Neuron (in vitro differentiated cells): ENCODE data around the gene TMEM247.
"Not testable (repeated sequence)": the region's sequence is repeated elsewhere in the genome, so short reads cannot be mapped to it uniquely, and the experiment has no call there.

Source experiments
- H2AFZ ChIP-seq: one replicate; pipeline ENCODE4 v1.6.1; 2013; ENCODE audit warnings: low read depth, mild to moderate bottlenecking, inconsistent platforms, low read length, moderate library complexity
- H3K27me3 ChIP-seq: one replicate; pipeline ENCODE4 v1.6.1; 2013; ENCODE audit warnings: low read length; ENCODE audit not compliant: insufficient read depth
- H3K36me3 ChIP-seq: one replicate; pipeline ENCODE4 v1.6.1; 2013; ENCODE audit warnings: low read length; ENCODE audit not compliant: insufficient read depth
- H3K4me1 ChIP-seq: one replicate; pipeline ENCODE4 v1.6.1; 2013; ENCODE audit warnings: low read length; ENCODE audit not compliant: insufficient read depth
- H3K4me3 ChIP-seq: 2 replicates; pipeline ENCODE4 v1.5.1; 2013; ENCODE audit warnings: mild to moderate bottlenecking, low read length, moderate library complexity
- H3K9me3 ChIP-seq: one replicate; pipeline ENCODE4 v1.6.1; 2013; ENCODE audit warnings: low read length

TMEM247 gene

GRCh38 chr2:46514738-46515137 lies 35.4 kb downstream of the TMEM247 start:
- no peak overlapping the region for H3K4me3 ChIP-seq
- H2AFZ ChIP-seq, result no peak overlapping the region
- H3K36me3 ChIP-seq, result no peaks in the 10 kb centered on the region
- no peaks in the 10 kb centered on the region for H3K27me3 ChIP-seq
- no peaks in the 10 kb centered on the region for H3K9me3 ChIP-seq
- no peaks in the 10 kb centered on the region for H3K4me1 ChIP-seq

- Histone ChIP-seq H3K36me3 (no peaks in the 10 kb centered on the region), H3K27me3 (no peaks in the 10 kb centered on the region), H3K9me3 (no peaks in the 10 kb centered on the region), H3K4me3 (no peak overlapping the region), H3K4me1 (no peaks in the 10 kb centered on the region), H2AFZ (no peak overlapping the region)
Measured at GRCh38 chr2:46517485-46517884, 38.1 kb downstream of the TMEM247 start.

GRCh38 chr2:46518861-46519260 lies 39.5 kb downstream of the TMEM247 start:
- Histone ChIP-seq H3K36me3 (no peaks in the 10 kb centered on the region), H2AFZ (no peak overlapping the region), H3K4me1 (no peaks in the 10 kb centered on the region), H3K27me3 (no peaks in the 10 kb centered on the region), H3K4me3 (no peak overlapping the region), H3K9me3 (no peaks in the 10 kb centered on the region)

DNA sequence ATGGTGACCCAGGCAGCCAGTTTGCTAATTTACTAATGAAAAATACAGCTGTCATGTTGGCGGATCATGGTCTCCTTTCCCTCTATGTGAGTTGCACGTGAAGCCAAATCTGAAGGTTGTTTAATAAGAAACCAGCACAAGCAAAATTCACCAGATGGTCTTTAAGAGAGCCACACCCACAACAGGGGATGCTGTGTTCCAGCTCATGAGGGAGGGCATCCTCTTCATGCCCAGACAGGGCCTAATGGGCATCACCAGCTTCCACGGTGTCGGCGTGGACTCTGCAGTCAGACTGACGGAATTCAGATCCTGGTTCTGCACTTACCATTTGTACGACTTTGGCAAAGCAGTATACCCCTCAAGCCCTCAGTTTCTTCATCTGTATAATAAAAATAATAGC lies 39.9 kb downstream of the TMEM247 start:
- Histone ChIP-seq H3K36me3 (no peaks in the 10 kb centered on the region), H3K4me3 (no peak overlapping the region), H3K27me3 (no peaks in the 10 kb centered on the region), H3K4me1 (no peaks in the 10 kb centered on the region), H3K9me3 (no peaks in the 10 kb centered on the region), H2AFZ (no peak overlapping the region)

DNA sequence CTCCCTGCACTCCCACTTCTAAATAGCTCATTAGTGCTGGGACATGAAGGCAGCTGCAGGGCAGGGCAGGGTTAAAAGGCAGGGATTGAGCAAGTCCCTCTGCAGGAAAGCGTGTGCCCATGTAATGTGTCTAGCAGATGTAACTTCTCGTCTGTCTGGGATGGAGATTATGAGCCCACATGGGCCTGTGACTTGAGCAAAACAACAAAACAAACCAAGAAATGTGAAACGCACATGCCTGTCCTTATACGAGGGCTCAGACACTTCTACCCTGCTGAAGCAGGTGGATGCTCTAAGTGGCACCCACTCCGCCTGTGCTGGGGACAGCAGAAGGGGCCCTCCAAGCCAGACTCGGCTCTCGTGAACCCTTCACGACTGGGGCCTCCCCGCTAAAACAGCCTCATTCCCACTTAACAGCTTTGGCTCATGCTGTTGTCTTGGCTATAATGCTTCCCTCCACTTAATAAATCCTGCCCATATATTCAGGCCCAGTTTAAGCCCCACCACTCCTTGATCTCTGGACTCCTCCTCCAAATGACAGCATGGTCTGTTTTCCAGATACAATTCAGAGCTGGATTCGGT lies 40.9 kb downstream of the TMEM247 start:
- H3K9me3 ChIP-seq, result no peaks in the 10 kb centered on the region
- H3K36me3 ChIP-seq, result no peaks in the 10 kb centered on the region
- H3K4me3 ChIP-seq, result no peak overlapping the region
- no peak overlapping the region for H2AFZ ChIP-seq
- H3K4me1 ChIP-seq, result no peaks in the 10 kb centered on the region
- no peaks in the 10 kb centered on the region for H3K27me3 ChIP-seq

DNA sequence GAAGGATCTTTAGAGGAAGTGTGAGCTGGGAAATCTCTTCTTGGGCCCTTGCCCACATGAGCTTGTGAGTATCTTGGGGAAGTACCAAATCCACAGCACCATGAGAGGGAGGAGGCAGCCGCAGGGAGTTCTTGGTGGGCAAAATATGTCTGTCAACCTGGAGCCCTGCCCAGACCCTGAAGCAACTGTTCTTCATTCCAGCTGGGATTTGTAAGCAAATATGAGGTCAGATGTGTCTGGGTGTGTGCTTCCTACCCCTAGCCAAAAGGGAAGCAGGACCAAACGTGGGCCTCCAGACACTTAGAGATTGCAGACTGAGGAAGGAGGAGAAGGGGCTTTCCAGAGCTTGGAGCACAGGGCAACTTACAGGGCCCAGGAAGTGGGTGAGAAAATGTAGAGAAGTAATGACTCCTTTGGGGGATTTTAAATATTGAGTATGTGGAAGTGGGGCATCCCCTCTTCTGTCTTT lies 41.9 kb downstream of the TMEM247 start:
- Histone ChIP-seq H3K9me3 (no peaks in the 10 kb centered on the region), H3K4me1 (no peaks in the 10 kb centered on the region), H3K27me3 (no peaks in the 10 kb centered on the region), H3K4me3 (no peak overlapping the region), H2AFZ (no peak overlapping the region), H3K36me3 (no peaks in the 10 kb centered on the region)

DNA sequence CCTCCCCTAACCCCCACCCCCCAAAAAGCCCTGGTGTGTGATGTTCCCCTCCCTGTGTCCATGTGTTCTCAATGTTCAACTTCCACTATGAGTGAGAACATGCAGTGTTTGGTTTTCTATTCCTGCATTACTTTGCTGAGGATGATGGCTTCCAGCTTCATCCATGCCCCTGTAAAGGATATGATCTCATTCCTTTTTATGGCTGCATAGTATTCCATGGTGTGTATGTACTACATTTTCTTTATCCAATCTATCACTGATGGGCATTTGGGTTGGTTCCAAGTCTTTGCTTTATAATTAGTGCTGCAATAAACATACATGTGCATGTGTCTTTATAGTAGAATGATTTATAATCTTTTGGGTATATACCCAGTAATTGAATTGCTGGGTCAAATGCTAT lies 43.0 kb downstream of the TMEM247 start:
- H3K36me3 ChIP-seq, H3K9me3 ChIP-seq, H3K4me1 ChIP-seq, H2AFZ ChIP-seq, H3K4me3 ChIP-seq, H3K27me3 ChIP-seq: not testable (repeated sequence)

- Histone ChIP-seq H3K4me3 (no peak overlapping the region), H2AFZ (no peak overlapping the region), H3K4me1 (no peaks in the 10 kb centered on the region), H3K27me3 (no peaks in the 10 kb centered on the region), H3K9me3 (no peaks in the 10 kb centered on the region), H3K36me3 (no peaks in the 10 kb centered on the region)
Measured at GRCh38 chr2:46525522-46526155, 46.3 kb downstream of the TMEM247 start.

DNA sequence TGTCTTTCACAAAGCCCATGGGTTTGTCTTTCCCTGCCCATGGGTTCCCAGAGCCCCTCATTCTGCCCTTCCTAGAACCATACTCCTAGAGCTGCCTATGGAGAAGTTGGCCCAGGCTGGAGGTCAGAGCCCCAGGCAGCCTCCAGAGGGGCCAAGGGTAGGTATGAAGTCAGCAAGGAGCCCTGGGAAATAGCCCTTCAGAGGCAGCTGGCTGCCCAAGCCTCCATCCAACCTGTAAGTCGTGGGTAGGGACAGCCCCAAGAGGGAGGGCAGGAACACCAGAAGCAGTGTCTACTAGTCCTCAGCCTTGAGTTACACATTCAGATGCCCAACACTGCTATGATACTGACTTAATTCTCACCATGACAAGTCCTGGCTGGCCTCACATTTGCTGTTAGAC lies 49.5 kb downstream of the TMEM247 start:
- no peaks in the 10 kb centered on the region for H3K4me1 ChIP-seq
- no peaks in the 10 kb centered on the region for H3K36me3 ChIP-seq
- no peak overlapping the region for H2AFZ ChIP-seq

GRCh38 chr2:46530639-46531038 lies 51.3 kb downstream of the TMEM247 start:
- no peak overlapping the region for H3K4me3 ChIP-seq

More for the DNA sequence above, 49.5 kb downstream of the TMEM247 start:
- H3K9me3 ChIP-seq, result no peaks in the 10 kb centered on the region
- H3K27me3 ChIP-seq, result no peaks in the 10 kb centered on the region
- H3K4me3 ChIP-seq, result no peak overlapping the region

DNA sequence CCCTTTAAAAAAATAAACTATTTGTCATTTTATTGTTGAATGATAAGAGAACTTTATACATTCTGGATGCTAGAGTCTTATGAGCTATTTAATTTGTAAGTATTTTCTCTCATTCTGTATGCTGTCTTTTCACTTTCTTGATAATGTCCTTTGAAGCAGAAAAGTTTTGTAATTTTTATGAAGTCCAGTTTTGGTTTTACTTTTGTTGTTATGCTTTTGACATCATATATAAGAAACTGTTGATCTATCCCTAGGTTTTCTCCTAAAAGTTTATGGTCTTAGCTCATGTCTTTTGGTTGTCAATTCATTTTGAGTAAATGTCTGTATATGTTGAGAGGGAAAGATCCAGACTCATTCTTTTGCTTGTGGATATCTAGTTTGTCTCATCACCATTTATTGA lies 52.5 kb downstream of the TMEM247 start:
- H3K4me3 ChIP-seq, result no peak overlapping the region
- peaks cover 3% of the 10 kb centered on the region for H3K9me3 ChIP-seq

More at GRCh38 chr2:46530639-46531038, 51.3 kb downstream of the TMEM247 start:
- no peaks in the 10 kb centered on the region for H3K36me3 ChIP-seq
- peaks cover 3% of the 10 kb centered on the region for H3K9me3 ChIP-seq
- H3K4me1 ChIP-seq, result no peaks in the 10 kb centered on the region
- H3K27me3 ChIP-seq, result no peaks in the 10 kb centered on the region
- no peak overlapping the region for H2AFZ ChIP-seq

More for the DNA sequence above, 52.5 kb downstream of the TMEM247 start:
- no peaks in the 10 kb centered on the region for H3K4me1 ChIP-seq
- no peaks in the 10 kb centered on the region for H3K27me3 ChIP-seq
- H2AFZ ChIP-seq, result no peak overlapping the region
- no peaks in the 10 kb centered on the region for H3K36me3 ChIP-seq
